Nephron (organoid): ENCODE data around the gene RASGEF1B.

Experiments
- H3K27ac Mint-ChIP-seq, 3 experiments: 2 replicates each; pipeline ENCODE4 v1.8.0; 2020; ENCODE audit warnings: mixed read lengths in 3 of 3, mild to moderate bottlenecking in 2 of 3, moderate library complexity in 1 of 3
- H3K27me3 Mint-ChIP-seq: 2 replicates; pipeline ENCODE4 v1.8.0; 2021; ENCODE audit warnings: low read depth, mild to moderate bottlenecking, moderate library complexity, mixed read lengths
- H3K36me3 Mint-ChIP-seq: 2 replicates; pipeline ENCODE4 v1.8.0; 2020; ENCODE audit warnings: low read depth, mixed read lengths
- H3K4me1 Mint-ChIP-seq: 2 replicates; pipeline ENCODE4 v1.8.0; 2020; ENCODE audit warnings: mixed read lengths
- H3K4me3 Mint-ChIP-seq, 3 experiments: 2 replicates each; pipeline ENCODE4 v1.8.0; 2020; ENCODE audit warnings: mild to moderate bottlenecking in 3 of 3, mixed read lengths in 3 of 3, moderate library complexity in 2 of 3
- H3K9me3 Mint-ChIP-seq: 2 replicates; pipeline ENCODE4 v1.8.0; 2020; ENCODE audit warnings: mixed read lengths
- TF ChIP-seq, protein P1 (sequence below), 3 experiments: fragments of 200-600 bp; sonication (generic); IDR thresholded peaks; one replicate each; pipeline ENCODE4 v1.5.0; 2021; ENCODE audit warnings: antibody characterized with exemption in 3 of 3; ENCODE audit not compliant: unreplicated experiment in 3 of 3

Gene RASGEF1B

DNA sequence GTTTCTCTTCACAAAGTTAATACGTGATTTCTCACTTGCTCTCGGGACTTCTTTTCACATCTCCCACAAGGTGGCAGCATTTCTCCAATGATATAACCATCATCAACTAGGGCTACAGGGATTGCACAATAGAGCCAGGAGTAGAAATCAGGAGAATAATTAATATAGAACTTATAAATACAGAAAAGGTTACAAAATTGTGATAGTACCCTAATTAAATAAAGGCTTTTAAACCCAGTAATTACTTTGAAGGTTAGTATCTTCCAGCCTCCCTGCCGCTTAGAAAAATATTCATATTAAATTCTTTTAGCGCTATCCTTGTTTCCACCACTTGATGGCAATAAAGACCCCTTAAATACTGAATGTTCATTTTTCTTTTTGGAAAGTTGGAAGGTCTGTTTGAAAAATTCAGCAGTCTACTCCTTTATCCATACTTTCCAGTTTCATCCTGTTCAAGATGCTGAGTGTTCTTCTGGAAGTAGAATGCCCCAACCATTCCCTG, 65.8 kb downstream of the RASGEF1B start:
- H3K27ac Mint-ChIP-seq, result no peak overlapping the region
- H3K9me3 Mint-ChIP-seq, result no peaks in the 10 kb centered on the region
- no peaks in the 10 kb centered on the region for H3K36me3 Mint-ChIP-seq
- H3K4me3 Mint-ChIP-seq, result peak overlapping the region; percentile 1 to 20 (median 10)
- peaks cover 9% of the 10 kb centered on the region for H3K4me1 Mint-ChIP-seq
- TF ChIP-seq, protein P1, sequence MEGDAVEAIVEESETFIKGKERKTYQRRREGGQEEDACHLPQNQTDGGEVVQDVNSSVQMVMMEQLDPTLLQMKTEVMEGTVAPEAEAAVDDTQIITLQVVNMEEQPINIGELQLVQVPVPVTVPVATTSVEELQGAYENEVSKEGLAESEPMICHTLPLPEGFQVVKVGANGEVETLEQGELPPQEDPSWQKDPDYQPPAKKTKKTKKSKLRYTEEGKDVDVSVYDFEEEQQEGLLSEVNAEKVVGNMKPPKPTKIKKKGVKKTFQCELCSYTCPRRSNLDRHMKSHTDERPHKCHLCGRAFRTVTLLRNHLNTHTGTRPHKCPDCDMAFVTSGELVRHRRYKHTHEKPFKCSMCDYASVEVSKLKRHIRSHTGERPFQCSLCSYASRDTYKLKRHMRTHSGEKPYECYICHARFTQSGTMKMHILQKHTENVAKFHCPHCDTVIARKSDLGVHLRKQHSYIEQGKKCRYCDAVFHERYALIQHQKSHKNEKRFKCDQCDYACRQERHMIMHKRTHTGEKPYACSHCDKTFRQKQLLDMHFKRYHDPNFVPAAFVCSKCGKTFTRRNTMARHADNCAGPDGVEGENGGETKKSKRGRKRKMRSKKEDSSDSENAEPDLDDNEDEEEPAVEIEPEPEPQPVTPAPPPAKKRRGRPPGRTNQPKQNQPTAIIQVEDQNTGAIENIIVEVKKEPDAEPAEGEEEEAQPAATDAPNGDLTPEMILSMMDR (IDR thresholded peaks at IDR 0.05; ENCODE audit: unreplicated experiment in 3 of 3), result peak; percentile 84 to 98 (median 87)
- H3K27me3 Mint-ChIP-seq, result no peaks in the 10 kb centered on the region

DNA sequence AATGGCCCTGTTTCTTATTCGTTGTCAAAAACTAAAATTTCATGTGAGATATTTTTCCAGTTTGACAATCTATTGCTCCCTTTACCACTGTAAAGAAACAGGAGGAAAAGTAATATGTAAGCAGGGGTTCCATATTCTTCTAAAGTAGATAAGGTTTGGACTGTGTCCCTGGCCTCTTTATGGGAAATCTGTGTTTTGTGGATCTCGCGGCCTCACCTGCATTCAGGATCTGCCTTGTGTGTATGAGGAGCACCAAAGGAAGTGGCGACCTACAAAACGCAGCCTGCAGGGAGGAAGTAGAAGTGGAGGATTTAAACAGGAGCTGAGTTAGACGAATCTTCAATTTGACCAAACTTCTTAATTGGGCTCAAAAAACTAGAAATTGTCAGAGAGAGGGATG, 67.0 kb downstream of the RASGEF1B start:
- Mint-ChIP-seq H3K36me3 (no peaks in the 10 kb centered on the region), H3K4me3 (peak overlapping the region in 1 of 3 experiments; percentile 17), H3K9me3 (no peaks in the 10 kb centered on the region), H3K27ac (no peak overlapping the region), H3K4me1 (peaks cover 15% of the 10 kb centered on the region), H3K27me3 (no peaks in the 10 kb centered on the region)
- TF ChIP-seq, protein P1 (IDR thresholded peaks at IDR 0.05; ENCODE audit: unreplicated experiment in 3 of 3), result no peak

DNA sequence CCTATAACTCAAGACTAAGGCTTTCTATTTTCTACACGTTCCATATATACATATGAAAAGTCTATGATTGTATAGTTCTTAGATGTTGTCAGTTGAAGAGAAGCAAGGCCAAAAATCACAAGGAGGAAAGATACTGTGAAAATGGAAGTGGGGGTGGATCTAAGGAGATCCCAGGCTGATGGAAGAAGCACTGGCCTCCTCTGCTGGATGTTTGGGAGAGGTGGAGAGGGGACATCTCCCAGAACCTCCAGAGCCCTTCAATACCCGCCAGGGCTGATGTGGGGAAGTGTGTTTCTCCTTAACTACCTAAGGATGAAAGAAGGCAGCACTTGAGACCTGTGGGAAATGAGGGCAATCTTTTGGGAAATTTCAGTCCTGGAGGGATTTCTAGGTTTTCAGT, 67.4 kb downstream of the RASGEF1B start:
- Mint-ChIP-seq H3K36me3 (no peaks in the 10 kb centered on the region), H3K27me3 (no peaks in the 10 kb centered on the region), H3K4me1 (peaks cover 15% of the 10 kb centered on the region), H3K9me3 (no peaks in the 10 kb centered on the region), H3K27ac (no peak overlapping the region), H3K4me3 (no peak overlapping the region)
- TF ChIP-seq, protein P1 (IDR thresholded peaks at IDR 0.05; ENCODE audit: unreplicated experiment in 3 of 3), result peak in 1 of 3 experiments; percentile 34

DNA sequence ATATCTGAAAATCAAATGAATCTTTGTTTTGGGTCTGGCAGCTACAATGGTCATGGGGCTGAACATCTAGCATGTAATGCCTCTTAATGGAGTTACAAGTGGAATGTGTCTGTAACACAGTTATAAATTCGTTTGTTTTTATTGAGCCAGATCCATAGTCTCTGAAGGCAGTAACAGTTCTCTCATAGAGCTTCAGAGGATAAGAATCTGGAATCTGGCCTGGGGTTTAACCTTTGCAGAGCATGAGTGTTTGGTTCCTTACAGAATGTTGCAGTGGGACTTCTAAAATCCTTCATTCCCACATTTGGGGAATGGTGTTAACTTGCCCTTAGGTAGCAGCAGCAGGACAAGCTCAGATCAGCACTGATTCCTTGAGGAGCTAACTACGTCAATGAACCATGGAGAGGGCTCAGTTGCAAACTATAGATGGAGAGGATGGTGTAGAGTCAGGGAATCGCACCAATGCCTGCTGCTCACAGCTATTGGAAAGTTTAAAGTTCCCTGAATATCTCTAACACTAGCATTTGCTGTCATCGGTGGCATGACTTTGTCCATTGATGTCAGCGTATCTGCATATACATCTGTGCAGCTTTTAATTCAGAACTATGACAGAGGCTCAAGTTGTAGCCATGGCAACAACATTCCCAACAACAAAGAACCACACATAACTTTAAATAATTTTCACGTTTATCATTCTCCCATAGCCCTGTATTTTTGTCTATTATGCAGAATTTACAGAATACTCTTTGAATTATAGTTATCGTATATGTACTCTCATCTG, 72.2 kb downstream of the RASGEF1B start:
- H3K4me3 Mint-ChIP-seq, result no peak overlapping the region
- no peaks in the 10 kb centered on the region for H3K9me3 Mint-ChIP-seq
- H3K36me3 Mint-ChIP-seq, result no peaks in the 10 kb centered on the region
- TF ChIP-seq, protein P1 (IDR thresholded peaks at IDR 0.05; ENCODE audit: unreplicated experiment in 3 of 3), result no peak
- no peak overlapping the region for H3K27ac Mint-ChIP-seq
- H3K27me3 Mint-ChIP-seq, result no peaks in the 10 kb centered on the region
- peaks cover 13% of the 10 kb centered on the region for H3K4me1 Mint-ChIP-seq

DNA sequence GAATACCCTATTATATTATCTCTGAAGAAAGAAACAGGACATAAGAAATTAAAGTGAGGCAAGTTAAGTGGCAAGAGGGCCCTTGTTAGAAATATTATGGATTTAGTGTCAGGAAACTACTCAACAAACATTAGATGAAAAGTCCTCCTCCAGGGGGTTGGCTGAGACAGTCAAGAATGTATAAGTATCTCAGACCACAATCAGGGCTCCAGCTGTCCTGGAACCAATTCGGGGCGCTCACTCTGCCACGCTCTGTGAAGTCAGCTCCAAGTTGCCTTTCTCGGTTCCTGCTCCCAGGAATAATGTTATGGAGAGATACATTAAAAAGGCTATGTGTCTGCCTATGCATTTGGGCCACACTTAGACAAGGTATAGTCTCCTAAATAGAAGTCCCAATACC, 73.3 kb downstream of the RASGEF1B start:
- Mint-ChIP-seq H3K36me3 (no peaks in the 10 kb centered on the region), H3K9me3 (no peaks in the 10 kb centered on the region), H3K27ac (no peak overlapping the region), H3K27me3 (no peaks in the 10 kb centered on the region), H3K4me1 (peaks cover 13% of the 10 kb centered on the region), H3K4me3 (no peak overlapping the region)
- TF ChIP-seq, protein P1 (IDR thresholded peaks at IDR 0.05; ENCODE audit: unreplicated experiment in 3 of 3), result no peak

DNA sequence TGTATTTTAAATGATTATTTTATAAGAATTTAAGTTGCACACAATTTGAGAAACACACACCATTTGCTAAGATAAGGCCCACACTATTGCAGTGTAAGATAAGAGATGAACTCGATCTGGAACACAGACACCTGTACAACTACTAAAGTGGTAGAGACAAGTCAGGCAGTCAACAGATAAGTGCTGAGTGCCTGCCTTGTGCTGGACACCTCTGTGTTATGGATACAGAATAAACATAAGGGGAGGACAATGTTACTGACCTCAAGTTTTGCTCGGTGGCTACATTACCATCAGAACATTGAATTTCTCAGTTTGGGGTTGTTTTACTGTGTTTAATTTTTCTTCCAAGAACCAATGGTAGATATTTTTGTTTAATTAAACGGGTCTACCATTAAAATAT, 74.1 kb downstream of the RASGEF1B start:
- Mint-ChIP-seq H3K4me1 (peaks cover 13% of the 10 kb centered on the region), H3K4me3 (no peak overlapping the region), H3K36me3 (no peaks in the 10 kb centered on the region), H3K27me3 (no peaks in the 10 kb centered on the region), H3K9me3 (no peaks in the 10 kb centered on the region), H3K27ac (no peak overlapping the region)
- TF ChIP-seq, protein P1 (IDR thresholded peaks at IDR 0.05; ENCODE audit: unreplicated experiment in 3 of 3), result no peak
